A673 (cell line): ENCODE measurements around the gene ARHGEF19. TPM values are rescaled to one million over a fixed set of nuclear protein-coding genes. Genes with fewer than 3 reads are reported as not detected.

Experiments used
- BruUV-seq: library from RNA; stranded (reverse); fragments of 400-500 nt; replicated peaks from 2 replicates; lab custom pipeline; 2021; lab: Mats Ljungman, UMichigan
- CTCF ChIA-PET: fragments of 300-600 bp; sonication (Branson Sonifier 250); formaldehyde crosslinking; loops from one replicate; lab custom pipeline; 2022; ENCODE audit warnings: antibody characterized with exemption; lab: Charles Lee
- POLR2A ChIA-PET: fragments of 300-600 bp; sonication (Branson Sonifier 250); formaldehyde crosslinking; loops from one replicate; lab custom pipeline; 2022; ENCODE audit warnings: antibody characterized with exemption; ENCODE audit not compliant: low non-redundant PET; lab: Charles Lee
- DNase-seq: peaks from one replicate; pipeline ENCODE4 v3.0.0-alpha.2; 2015; ENCODE audit warnings: low spot score
- H3K27ac ChIP-seq: fragments of 200-600 bp; sonication (generic); 2 replicates; pipeline ENCODE4 v1.5.1; 2016; ENCODE audit warnings: mixed run types, low read depth, mild to moderate bottlenecking, mixed read lengths, antibody characterized with exemption, low read length; ENCODE audit not compliant: poor library complexity, severe bottlenecking
- H3K27me3 ChIP-seq: fragments of 200-600 bp; sonication (generic); replicated peaks from 2 replicates; pipeline ENCODE4 v1.6.1; 2017; ENCODE audit warnings: mixed run types, low read depth, mild to moderate bottlenecking, mixed read lengths, antibody characterized with exemption, low read length; ENCODE audit not compliant: insufficient read depth, poor library complexity
- H3K36me3 ChIP-seq: fragments of 200-600 bp; sonication (generic); 2 replicates; pipeline ENCODE4 v1.6.1; 2016; ENCODE audit warnings: mixed run types, mild to moderate bottlenecking, mixed read lengths, antibody characterized with exemption, low read length; ENCODE audit not compliant: insufficient read depth, poor library complexity, severe bottlenecking
- H3K4me1 ChIP-seq: fragments of 200-600 bp; sonication (generic); 2 replicates; pipeline ENCODE4 v1.6.1; 2017; ENCODE audit warnings: mixed run types, mild to moderate bottlenecking, mixed read lengths, antibody characterized with exemption, low read length; ENCODE audit not compliant: insufficient read depth, poor library complexity, severe bottlenecking
- H3K4me3 ChIP-seq: fragments of 200-600 bp; sonication (generic); 2 replicates; pipeline ENCODE4 v1.5.1; 2016; ENCODE audit warnings: low read depth, mixed run types, mild to moderate bottlenecking, mixed read lengths, low read length; ENCODE audit not compliant: poor library complexity, severe bottlenecking
- H3K9me3 ChIP-seq: fragments of 200-600 bp; sonication (generic); 2 replicates; pipeline ENCODE4 v1.6.1; 2016; ENCODE audit warnings: mixed run types, low read depth, mild to moderate bottlenecking, mixed read lengths, antibody characterized with exemption, low read length; ENCODE audit not compliant: poor library complexity, severe bottlenecking
- EZH2 ChIP-seq: fragments of 200-600 bp; sonication (generic); IDR thresholded peaks from 2 replicates; pipeline ENCODE4 v1.6.1; 2017; ENCODE audit warnings: borderline replicate concordance, low read depth, mild to moderate bottlenecking, mixed read lengths, antibody characterized with exemption, low read length; ENCODE audit not compliant: poor library complexity, severe bottlenecking
- intact Hi-C: fragments of 100-400 bp; cut with micrococcal nuclease; formaldehyde crosslinking; loops from one replicate; pipeline ENCODE4 v1.10.0; 2022; ENCODE audit not compliant: unreplicated experiment
- total RNA-seq: library from RNA; stranded (reverse); gene quantifications from 2 replicates; pipeline ENCODE4 v1.2.3, GENCODE V29; 2021
- TF ChIP-seq, protein P1 (sequence below): fragments of 300-800, 200-600 bp; sonication (generic); conservative IDR thresholded peaks from 2 replicates; pipeline ENCODE4 v1.5.1; 2017; ENCODE audit warnings: low read depth, mild to moderate bottlenecking, antibody characterized with exemption, low read length, moderate library complexity, mixed read lengths

ARHGEF19 gene
- total RNA-seq, 1 experiment from 2014 or later: 5.2 TPM

DNA sequence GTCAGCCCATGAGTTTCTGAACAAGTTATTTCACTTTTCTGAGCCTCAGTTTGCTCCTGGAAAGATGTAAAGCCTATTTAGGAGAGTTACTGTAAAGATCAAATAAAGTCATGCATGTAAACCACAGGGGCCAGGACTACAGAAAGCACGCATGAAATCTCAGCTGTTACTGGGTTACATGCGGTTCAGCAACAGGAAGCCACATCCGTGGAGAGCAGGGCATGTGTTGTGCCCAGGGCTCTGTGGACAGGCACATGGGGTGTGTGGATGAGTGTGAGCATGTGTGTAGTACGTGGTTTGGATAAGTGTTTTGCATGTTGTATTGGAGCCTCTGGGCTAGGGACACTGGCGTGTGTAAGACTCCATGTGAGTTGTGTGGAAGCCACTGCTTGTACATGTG, 54.4 kb downstream of the ARHGEF19 start:
- peaks cover 34% of the 10 kb centered on the region for H3K4me1 ChIP-seq
- BruUV-seq: no TSS peak

DNA sequence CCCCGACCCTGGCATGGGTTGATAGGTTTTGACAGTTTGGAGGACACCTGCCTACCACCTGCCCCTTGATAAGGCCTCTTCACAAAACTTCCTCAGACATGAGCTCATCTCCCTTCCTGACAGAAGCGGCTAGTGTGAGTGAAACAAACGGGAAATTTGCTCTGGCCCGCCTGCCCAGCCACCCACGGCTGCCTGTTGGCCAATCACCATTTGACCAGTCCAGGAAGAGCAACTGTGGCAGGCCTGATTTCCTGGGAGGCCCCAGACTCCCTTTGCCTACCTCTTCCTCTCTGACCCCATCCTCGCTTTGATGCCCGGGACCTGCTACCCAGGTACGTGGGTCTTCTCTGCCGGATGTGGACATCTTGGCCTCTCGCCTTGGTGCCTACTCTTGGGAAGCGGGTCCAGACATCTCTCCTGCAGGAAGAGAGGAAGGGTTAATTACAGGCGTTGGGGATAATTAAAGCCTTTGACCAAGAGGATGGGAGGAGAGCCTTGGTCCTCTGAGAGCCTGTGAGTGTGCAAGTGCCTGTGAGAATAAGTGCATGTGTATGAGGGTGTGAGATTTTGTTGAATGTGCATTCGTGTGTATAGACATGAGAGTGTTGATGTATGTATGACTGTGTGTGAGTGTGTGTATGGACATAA, 55.5 kb downstream of the ARHGEF19 start:
- ChIA-PET POLR2A (interaction anchor here (0.7 kb wide), 1 partner anchor 15 kb away, joined by 3 read pairs; no protein-coding TSS in a partner anchor), CTCF (no interaction called here)
- intact Hi-C loops: no loop called here
- TF ChIP-seq, protein P1, sequence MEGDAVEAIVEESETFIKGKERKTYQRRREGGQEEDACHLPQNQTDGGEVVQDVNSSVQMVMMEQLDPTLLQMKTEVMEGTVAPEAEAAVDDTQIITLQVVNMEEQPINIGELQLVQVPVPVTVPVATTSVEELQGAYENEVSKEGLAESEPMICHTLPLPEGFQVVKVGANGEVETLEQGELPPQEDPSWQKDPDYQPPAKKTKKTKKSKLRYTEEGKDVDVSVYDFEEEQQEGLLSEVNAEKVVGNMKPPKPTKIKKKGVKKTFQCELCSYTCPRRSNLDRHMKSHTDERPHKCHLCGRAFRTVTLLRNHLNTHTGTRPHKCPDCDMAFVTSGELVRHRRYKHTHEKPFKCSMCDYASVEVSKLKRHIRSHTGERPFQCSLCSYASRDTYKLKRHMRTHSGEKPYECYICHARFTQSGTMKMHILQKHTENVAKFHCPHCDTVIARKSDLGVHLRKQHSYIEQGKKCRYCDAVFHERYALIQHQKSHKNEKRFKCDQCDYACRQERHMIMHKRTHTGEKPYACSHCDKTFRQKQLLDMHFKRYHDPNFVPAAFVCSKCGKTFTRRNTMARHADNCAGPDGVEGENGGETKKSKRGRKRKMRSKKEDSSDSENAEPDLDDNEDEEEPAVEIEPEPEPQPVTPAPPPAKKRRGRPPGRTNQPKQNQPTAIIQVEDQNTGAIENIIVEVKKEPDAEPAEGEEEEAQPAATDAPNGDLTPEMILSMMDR: no peak
- TF ChIP-seq EZH2: no peak
- H3K36me3 ChIP-seq: no peaks in the 10 kb centered on the region
- H3K27me3 ChIP-seq: no peaks in the 10 kb centered on the region
- peaks cover 34% of the 10 kb centered on the region for H3K4me1 ChIP-seq
- H3K9me3 ChIP-seq: no peaks in the 10 kb centered on the region
- no peak overlapping the region for H3K27ac ChIP-seq
- no TSS peak for BruUV-seq
- no peak for DNase-seq
- no peak overlapping the region for H3K4me3 ChIP-seq

More for the DNA sequence above, 54.4 kb downstream of the ARHGEF19 start:
- ChIA-PET CTCF (no interaction called here), POLR2A (no interaction called here)
- no peaks in the 10 kb centered on the region for H3K9me3 ChIP-seq
- intact Hi-C loops: no loop called here
- no peak overlapping the region for H3K27ac ChIP-seq
- H3K4me3 ChIP-seq: no peak overlapping the region
- no peaks in the 10 kb centered on the region for H3K27me3 ChIP-seq
- TF ChIP-seq EZH2: no peak
- TF ChIP-seq, protein P1: no peak
- DNase-seq: no peak
- no peaks in the 10 kb centered on the region for H3K36me3 ChIP-seq

DNA sequence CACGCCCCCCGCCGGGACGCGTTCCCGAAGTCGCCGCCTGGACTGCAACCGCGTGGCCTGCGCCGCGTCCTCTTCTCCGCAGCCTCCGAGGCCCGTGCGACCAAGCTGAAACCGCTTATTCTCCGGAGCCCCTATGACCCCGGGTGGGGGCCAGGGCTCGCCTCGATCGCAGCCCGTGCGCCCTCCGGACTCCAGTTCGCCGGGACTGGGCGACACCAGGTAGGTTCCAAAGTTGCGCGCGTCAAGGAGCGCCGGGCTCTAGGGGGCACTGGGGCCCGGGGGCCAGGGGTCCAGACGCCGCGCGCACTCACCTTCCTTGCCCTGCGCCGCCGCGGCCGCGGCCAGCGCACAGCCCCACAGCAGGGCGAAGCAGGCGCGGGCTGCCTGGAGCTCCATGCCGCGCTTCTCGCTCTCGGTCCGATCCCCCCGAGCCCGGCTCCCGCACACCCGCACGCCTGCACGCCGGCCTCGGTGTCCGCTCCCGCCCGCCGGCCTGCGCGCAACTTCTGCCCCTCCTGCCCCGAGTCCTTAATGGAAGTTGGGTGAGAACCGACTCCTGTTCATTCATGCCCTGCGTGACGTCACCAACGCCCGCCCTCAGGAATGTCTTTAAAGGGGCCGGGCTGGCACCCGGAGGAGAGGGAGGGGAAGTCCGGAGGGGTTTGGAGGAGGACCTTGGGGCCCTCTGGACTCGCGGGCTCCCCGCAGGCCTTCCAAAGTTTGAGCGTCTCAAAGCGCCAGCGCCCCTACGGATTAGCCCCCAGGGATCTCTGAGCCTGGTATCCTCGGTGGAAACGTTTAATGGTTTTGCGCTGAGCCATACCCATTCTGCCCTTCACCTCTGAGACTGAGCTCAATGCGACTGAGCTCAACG, 56.7 kb downstream of the ARHGEF19 start, which contains the start of gene EPHA2:
Gene EPHA2, minus strand, starts transcription at position 533 of the 874 bp plus-strand sequence. Its CDS starts 137 bp downstream, at position 396.
- peak; percentile 95 for DNase-seq
- TF ChIP-seq EZH2: no peak
- TF ChIP-seq, protein P1: no peak
- Histone ChIP-seq H3K4me3 (peak within 1 kb of the TSS; percentile 93), H3K36me3 (peaks cover under 1% of the 10 kb centered on the region), H3K27me3 (no peaks in the 10 kb centered on the region), H3K9me3 (no peaks in the 10 kb centered on the region), H3K4me1 (peaks cover 44% of the 10 kb centered on the region), H3K27ac (peak within 1 kb of the TSS; percentile 95)
- ChIA-PET CTCF (interaction anchor here (1.6 kb wide), 1 partner anchor 77 kb away, joined by 8 read pairs; no protein-coding TSS in a partner anchor), POLR2A (interaction anchor here (0.6 to 0.7 kb wide), 2 partner anchors 13 to 101 kb away, joined by 3 read pairs; no protein-coding TSS in a partner anchor)
- BruUV-seq: TSS peak; percentile 43
- intact Hi-C loops: loop anchor here (2.0 kb wide), 1 partner anchor 77 kb away; no protein-coding TSS in a partner anchor
